H9 (cell line): ENCODE measurements around the gene IFNGR1. TPM values are rescaled to one million over a fixed set of nuclear protein-coding genes. Genes with fewer than 3 reads are reported as not detected.

Source experiments
- DNase-seq: peaks from one replicate; pipeline ENCODE4 v3.0.0-alpha.2; 2017
- H2AFZ ChIP-seq: one replicate; pipeline ENCODE4 v1.6.1; 2013; ENCODE audit warnings: mild to moderate bottlenecking, low read length, control low read depth, moderate library complexity
- H2AK5ac ChIP-seq: 2 replicates; pipeline ENCODE4 v1.6.1; 2013; ENCODE audit warnings: low read length, control low read depth, mixed read lengths; ENCODE audit not compliant: insufficient read length
- H2BK120ac ChIP-seq: one replicate; pipeline ENCODE4 v1.6.1; 2013; ENCODE audit warnings: low read depth, mild to moderate bottlenecking, low read length, control low read depth, inconsistent platforms; ENCODE audit not compliant: poor library complexity, severe bottlenecking
- H2BK12ac ChIP-seq: 2 replicates; pipeline ENCODE4 v1.6.1; 2013; ENCODE audit warnings: low read length, control low read depth, mixed read lengths, low read depth; ENCODE audit not compliant: insufficient read length
- H2BK15ac ChIP-seq: 2 replicates; pipeline ENCODE4 v1.6.1; 2013; ENCODE audit warnings: low read depth, low read length, control low read depth
- H2BK20ac ChIP-seq: one replicate; pipeline ENCODE4 v1.6.1; 2013; ENCODE audit warnings: low read depth, mild to moderate bottlenecking, low read length, control low read depth, inconsistent platforms; ENCODE audit not compliant: poor library complexity, severe bottlenecking
- H2BK5ac ChIP-seq: 2 replicates; pipeline ENCODE4 v1.6.1; 2013; ENCODE audit warnings: low read length, control low read depth, mixed read lengths; ENCODE audit not compliant: insufficient read length
- H3K14ac ChIP-seq: 2 replicates; pipeline ENCODE4 v1.6.1; 2013; ENCODE audit warnings: low read length, control low read depth; ENCODE audit not compliant: insufficient read depth
- H3K18ac ChIP-seq: 2 replicates; pipeline ENCODE4 v1.6.1; 2013; ENCODE audit warnings: low read depth, mild to moderate bottlenecking, mixed read lengths, low read length, control low read depth; ENCODE audit not compliant: insufficient read length
- H3K23ac ChIP-seq: 2 replicates; pipeline ENCODE4 v1.6.1; 2013; ENCODE audit warnings: low read length, control low read depth, mixed read lengths, low read depth; ENCODE audit not compliant: insufficient read length
- H3K23me2 ChIP-seq: 2 replicates; pipeline ENCODE4 v1.6.1; 2013; ENCODE audit warnings: low read depth, mild to moderate bottlenecking, mixed read lengths, low read length, control low read depth; ENCODE audit not compliant: insufficient read length, poor library complexity, severe bottlenecking
- H3K27ac ChIP-seq: 2 replicates; pipeline ENCODE4 v1.5.1; 2013; ENCODE audit warnings: low read length, control low read depth, mixed read lengths, low read depth; ENCODE audit not compliant: insufficient read length
- H3K27me3 ChIP-seq: 2 replicates; pipeline ENCODE4 v1.6.1; 2013; ENCODE audit warnings: low read length, control low read depth, inconsistent platforms; ENCODE audit not compliant: insufficient read depth
- H3K4ac ChIP-seq: 2 replicates; pipeline ENCODE4 v1.6.1; 2013; ENCODE audit warnings: low read depth, mild to moderate bottlenecking, control low read depth, inconsistent platforms, low read length, moderate library complexity
- H3K4me1 ChIP-seq: 2 replicates; pipeline ENCODE4 v1.6.1; 2013; ENCODE audit warnings: low read length, control low read depth, inconsistent platforms; ENCODE audit not compliant: insufficient read depth
- H3K4me2 ChIP-seq: 2 replicates; pipeline ENCODE4 v1.6.1; 2013; ENCODE audit warnings: low read length, control low read depth, mixed read lengths; ENCODE audit not compliant: insufficient read length, insufficient read depth
- H3K56ac ChIP-seq: 2 replicates; pipeline ENCODE4 v1.6.1; 2013; ENCODE audit warnings: low read depth, mild to moderate bottlenecking, mixed read lengths, low read length, control low read depth; ENCODE audit not compliant: insufficient read length
- H3K79me1 ChIP-seq: 2 replicates; pipeline ENCODE4 v1.6.1; 2013; ENCODE audit warnings: low read depth, mild to moderate bottlenecking, moderate library complexity, low read length, control low read depth, inconsistent platforms; ENCODE audit not compliant: insufficient read depth, poor library complexity, severe bottlenecking
- H3K79me2 ChIP-seq: 2 replicates; pipeline ENCODE4 v1.6.1; 2013; ENCODE audit warnings: low read length, control low read depth, inconsistent platforms; ENCODE audit not compliant: insufficient read depth
- H3K9ac ChIP-seq: 2 replicates; pipeline ENCODE4 v1.6.1; 2013; ENCODE audit warnings: low read length, control low read depth, mixed read lengths; ENCODE audit not compliant: insufficient read length; ENCODE audit errors: extremely low read depth
- H3K9me3 ChIP-seq: one replicate; pipeline ENCODE4 v1.6.1; 2013; ENCODE audit warnings: low read depth, low read length, inconsistent platforms; ENCODE audit not compliant: control insufficient read depth
- H3T11ph ChIP-seq: one replicate; pipeline ENCODE4 v1.6.1; 2013; ENCODE audit warnings: mild to moderate bottlenecking, low read length, control low read depth, inconsistent platforms
- H4K20me1 ChIP-seq: one replicate; pipeline ENCODE4 v1.6.1; 2013; ENCODE audit not compliant: control insufficient read depth, insufficient read length, insufficient read depth
- H4K5ac ChIP-seq: 2 replicates; pipeline ENCODE4 v1.6.1; 2013; ENCODE audit warnings: low read depth, mild to moderate bottlenecking, mixed read lengths, low read length, control low read depth; ENCODE audit not compliant: insufficient read length
- H4K8ac ChIP-seq: replicated peaks from 2 replicates; pipeline ENCODE4 v1.6.1; 2013; ENCODE audit warnings: low read length, control low read depth, mixed read lengths, low read depth; ENCODE audit not compliant: insufficient read length
- H4K91ac ChIP-seq: 2 replicates; pipeline ENCODE4 v1.6.1; 2013; ENCODE audit warnings: low read depth, mild to moderate bottlenecking, moderate library complexity, mixed read lengths, low read length, control low read depth; ENCODE audit not compliant: insufficient read length
- H3K27ac Mint-ChIP-seq, 3 experiments: 2 replicates in 2 of 3; 3 replicates in 1 of 3; pipeline ENCODE4 v1.8.0; 2020 to 2021; ENCODE audit warnings: mixed read lengths in 3 of 3, mild to moderate bottlenecking in 1 of 3, moderate library complexity in 1 of 3
- H3K27me3 Mint-ChIP-seq: 2 replicates; pipeline ENCODE4 v1.8.0; 2021; ENCODE audit warnings: low read depth, mild to moderate bottlenecking, moderate library complexity, mixed read lengths
- H3K36me3 Mint-ChIP-seq, 3 experiments: 2 replicates in 2 of 3; 3 replicates in 1 of 3; pipeline ENCODE4 v1.8.0; 2020 to 2021; ENCODE audit warnings: low read depth in 3 of 3, mixed read lengths in 3 of 3; ENCODE audit not compliant: insufficient read depth in 1 of 3
- H3K4me1 Mint-ChIP-seq, 2 experiments: 2 replicates each; pipeline ENCODE4 v1.8.0; 2020; ENCODE audit warnings: mixed read lengths in 2 of 2
- H3K4me3 Mint-ChIP-seq, 2 experiments: 2 replicates in 1 of 2; 3 replicates in 1 of 2; pipeline ENCODE4 v1.8.0; 2020 to 2021; ENCODE audit warnings: mild to moderate bottlenecking in 2 of 2, mixed read lengths in 2 of 2, moderate library complexity in 1 of 2
- H3K9me3 Mint-ChIP-seq, 2 experiments: 2 replicates in 1 of 2; 3 replicates in 1 of 2; pipeline ENCODE4 v1.8.0; 2020; ENCODE audit warnings: mild to moderate bottlenecking in 2 of 2, mixed read lengths in 2 of 2, moderate library complexity in 1 of 2
- CTCF ChIP-seq: fragments of 200-600 bp; sonication (generic); conservative IDR thresholded peaks from 3 replicates; pipeline ENCODE4 v1.8.0; 2021; ENCODE audit warnings: antibody characterized with exemption, mild to moderate bottlenecking
- total RNA-seq: library from RNA; stranded (reverse); gene quantifications from 2 replicates; pipeline ENCODE4 v1.2.1, GENCODE V29; 2021

IFNGR1 gene
- total RNA-seq, 1 experiment from 2014 or later: 32.2 TPM

GRCh38 chr6:137159912-137160311 is 59.3 kb downstream of the IFNGR1 start:
- DNase-seq: no peak

More at GRCh38 chr6:137159912-137160311, 59.3 kb downstream of the IFNGR1 start:
- no peaks in the 10 kb centered on the region for H3K27me3 ChIP-seq
- no peak overlapping the region for H4K8ac ChIP-seq
- H3K9ac ChIP-seq: no peak overlapping the region
- Mint-ChIP-seq H3K4me3 (no peak overlapping the region), H3K27me3 (peaks cover 12% of the 10 kb centered on the region), H3K27ac (no peak overlapping the region), H3K4me1 (no peaks in the 10 kb centered on the region), H3K9me3 (peaks cover 52 to 53% of the 10 kb centered on the region in 2 experiments), H3K36me3 (peaks cover 29 to 46% (median 32%) of the 10 kb centered on the region in 3 experiments)
- H4K5ac ChIP-seq: no peak overlapping the region
- no peak overlapping the region for H3T11ph ChIP-seq
- peaks cover 34% of the 10 kb centered on the region for H3K9me3 ChIP-seq
- no peaks in the 10 kb centered on the region for H3K79me2 ChIP-seq
- no peak overlapping the region for H2BK20ac ChIP-seq
- no peak for TF ChIP-seq CTCF
- H3K4me2 ChIP-seq: no peak overlapping the region
- H3K4ac ChIP-seq: no peak overlapping the region
- H3K18ac ChIP-seq: no peak overlapping the region
- no peaks in the 10 kb centered on the region for H3K23me2 ChIP-seq
- no peak overlapping the region for H2BK5ac ChIP-seq
- no peak overlapping the region for H2BK120ac ChIP-seq
- no peak overlapping the region for H4K91ac ChIP-seq
- H2BK15ac ChIP-seq: no peak overlapping the region
- no peak overlapping the region for H3K56ac ChIP-seq
- no peaks in the 10 kb centered on the region for H3K79me1 ChIP-seq
- H3K4me1 ChIP-seq: no peaks in the 10 kb centered on the region
- H3K14ac ChIP-seq: no peak overlapping the region
- H3K27ac ChIP-seq: no peak overlapping the region
- H3K23ac ChIP-seq: no peak overlapping the region
- H2AFZ ChIP-seq: no peak overlapping the region
- H2AK5ac ChIP-seq: no peak overlapping the region
- no peaks in the 10 kb centered on the region for H4K20me1 ChIP-seq
- H2BK12ac ChIP-seq: no peak overlapping the region
